ENCODE data around the gene LDLRAD1.

GRCh38 chr1:54052934-54053744 lies 35.2 kb upstream of the LDLRAD1 start, which contains the start of the genes TCEANC2 and TMEM59:
- no peak for TF ChIP-seq CTCF (conservative IDR thresholded peaks at IDR 0.05; ENCODE audit: low read length)
- no peak for TF ChIP-seq EZH2phosphoT487 (IDR thresholded peaks at IDR 0.05; ENCODE audit: borderline replicate concordance)
